Measurements from ENCODE around the gene PTPRE. TPM values are rescaled to one million over a fixed set of nuclear protein-coding genes. Genes with fewer than 3 reads are reported as not detected.

The PTPRE gene
- total RNA-seq, 1 experiment from 2014 or later: 12.3 TPM

- CTCF ChIA-PET: interaction anchor here (1.1 to 5.1 kb wide), 7 partner anchors 8 to 293 kb away, joined by 4 to 69 read pairs (median 27); partner anchors contain the start of gene PTPRE
- no peak overlapping the region for H3K27ac ChIP-seq (ENCODE audit: low read depth, low read length)
Measured at GRCh38 chr10:128008521-128009250, 101.8 kb downstream of the PTPRE start.

More at GRCh38 chr10:128008521-128009250, 101.8 kb downstream of the PTPRE start:
- Histone ChIP-seq H3K9me2 (ENCODE audit: insufficient read depth) (no peaks in the 10 kb centered on the region), H3K79me2 (ENCODE audit: insufficient read depth, low read length) (no peaks in the 10 kb centered on the region), H3K9me3 (ENCODE audit: control insufficient read depth in 1 of 2, insufficient read depth in 1 of 2, low read depth in 1 of 2, low read length in 2 of 2) (no peaks in the 10 kb centered on the region), H3K4me3 (replicated peaks in 1 of 2; ENCODE audit: low read depth in 1 of 2, low read length in 2 of 2) (no peak overlapping the region), H3K4me2 (ENCODE audit: low read length) (no peak overlapping the region), H3K9ac (ENCODE audit: low read length) (no peak overlapping the region), H2AFZ (ENCODE audit: low read depth, low read length, poor library complexity, severe bottlenecking) (no peak overlapping the region), H3K36me3 (ENCODE audit: control insufficient read depth in 1 of 2, insufficient read depth in 2 of 2, low read length in 2 of 2) (no peaks in the 10 kb centered on the region), H3K27me3 (ENCODE audit: insufficient read depth, low read length) (no peaks in the 10 kb centered on the region; the same call in 1 of the 2 replicates), H4K20me1 (ENCODE audit: insufficient read depth) (no peaks in the 10 kb centered on the region), H3K4me1 (ENCODE audit: control insufficient read depth in 1 of 2, insufficient read depth in 2 of 2, low read length in 2 of 2) (peaks cover 3 to 9% of the 10 kb centered on the region in 2 experiments; a peak in 3 of 4 replicates)
- DNase-seq (ENCODE audit: low read depth, low spot score): no peak
- ChIA-PET RAD21 (ENCODE audit: low non-redundant PET in 1 of 2, low total read pairs in 2 of 2, uncharacterized antibody in 2 of 2, unreplicated experiment in 2 of 2) (no interaction called here), POLR2A (interaction anchor here (0.9 to 1.0 kb wide), 2 partner anchors 100 to 102 kb away, joined by 3 read pairs; partner anchors contain the start of gene PTPRE)
- BruUV-seq (replicated peaks): no TSS peak
- ATAC-seq: no peak
- TF ChIP-seq RAD21 (IDR thresholded peaks at IDR 0.05; ENCODE audit: low read depth) (no peak), CEBPB (IDR thresholded peaks at IDR 0.05; ENCODE audit: low read depth) (no peak), ELF1 (IDR thresholded peaks at IDR 0.05; ENCODE audit: borderline replicate concordance, low read depth) (no peak), FOSL1 (IDR thresholded peaks at IDR 0.05; ENCODE audit: low read depth) (no peak), SRF (IDR thresholded peaks at IDR 0.05; ENCODE audit: low read depth) (no peak), ZNF274 (IDR thresholded peaks at IDR 0.05; ENCODE audit: low read depth, low read length) (no peak), ZFX (IDR thresholded peaks at IDR 0.05) (no peak), ZBTB33 (IDR thresholded peaks at IDR 0.05; ENCODE audit: extremely low read depth, insufficient replicate concordance, low read length) (no peak), EGR1 (IDR thresholded peaks at IDR 0.05; ENCODE audit: low read depth) (no peak), EZH2phosphoT487 (IDR thresholded peaks at IDR 0.05; ENCODE audit: borderline replicate concordance) (no peak), POLR2AphosphoS5 (IDR thresholded peaks at IDR 0.05; ENCODE audit: low read depth, low read length) (no peak), CTCF (IDR thresholded peaks at IDR 0.05 in 2 of 3, conservative IDR thresholded peaks at IDR 0.05 in 1 of 3; ENCODE audit: borderline replicate concordance in 1 of 3, insufficient read depth in 1 of 3, low read depth in 2 of 3, low read length in 2 of 3) (no peak), SP1 (IDR thresholded peaks at IDR 0.05; ENCODE audit: low read depth) (no peak), EZH2 (IDR thresholded peaks at IDR 0.05) (no peak)
- TF ChIP-seq, protein P1, sequence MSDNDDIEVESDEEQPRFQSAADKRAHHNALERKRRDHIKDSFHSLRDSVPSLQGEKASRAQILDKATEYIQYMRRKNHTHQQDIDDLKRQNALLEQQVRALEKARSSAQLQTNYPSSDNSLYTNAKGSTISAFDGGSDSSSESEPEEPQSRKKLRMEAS (IDR thresholded peaks at IDR 0.05): no peak
- intact Hi-C loops (cut with micrococcal nuclease): no loop called here

Measured in HCT116 (cell line).